GM18873 (cell line): ENCODE data around the gene CTNNA2.

Experiments
- ATAC-seq: cut with Tn5 transposase; IDR thresholded peaks from one replicate; pipeline ENCODE4 v1.9.1; 2021; ENCODE audit warnings: mild to moderate bottlenecking, moderate library complexity, moderate number of reproducible peaks; ENCODE audit not compliant: unreplicated experiment, low FRiP score

CTNNA2 gene

GRCh38 chr2:80410346-80410745 lies 897.5 kb downstream of the CTNNA2 start:
- no peak for ATAC-seq

- no peak for ATAC-seq
Measured at GRCh38 chr2:80413136-80413535, 900.3 kb downstream of the CTNNA2 start.

- no peak for ATAC-seq
Measured at GRCh38 chr2:80417737-80418136, 904.9 kb downstream of the CTNNA2 start.

GRCh38 chr2:80420530-80421208 lies 907.8 kb downstream of the CTNNA2 start:
- ATAC-seq: no peak

- no peak for ATAC-seq
Measured at GRCh38 chr2:80429251-80429650, 916.4 kb downstream of the CTNNA2 start.

GRCh38 chr2:80437959-80438358 lies 925.1 kb downstream of the CTNNA2 start:
- ATAC-seq: no peak

GRCh38 chr2:80438686-80439085 lies 925.8 kb downstream of the CTNNA2 start:
- ATAC-seq: no peak

- ATAC-seq: no peak
Measured at GRCh38 chr2:80454628-80455027, 941.8 kb downstream of the CTNNA2 start.

- no peak for ATAC-seq
Measured at GRCh38 chr2:80459028-80459427, 946.2 kb downstream of the CTNNA2 start.

- no peak for ATAC-seq
Measured at GRCh38 chr2:80461505-80462197, 948.8 kb downstream of the CTNNA2 start.

GRCh38 chr2:80462654-80463053 lies 949.8 kb downstream of the CTNNA2 start:
- ATAC-seq: no peak

GRCh38 chr2:80464275-80464674 lies 951.4 kb downstream of the CTNNA2 start:
- no peak for ATAC-seq

- ATAC-seq: no peak
Measured at GRCh38 chr2:80467262-80467811, 954.5 kb downstream of the CTNNA2 start.

GRCh38 chr2:80469428-80469827 lies 956.6 kb downstream of the CTNNA2 start:
- no peak for ATAC-seq

- no peak for ATAC-seq
Measured at GRCh38 chr2:80473069-80473468, 960.2 kb downstream of the CTNNA2 start.

- no peak for ATAC-seq
Measured at GRCh38 chr2:80473796-80474195, 960.9 kb downstream of the CTNNA2 start.

GRCh38 chr2:80475970-80476369 lies 963.1 kb downstream of the CTNNA2 start:
- no peak for ATAC-seq

GRCh38 chr2:80476535-80477117 lies 963.8 kb downstream of the CTNNA2 start:
- ATAC-seq: no peak

GRCh38 chr2:80482276-80482675 lies 969.4 kb downstream of the CTNNA2 start:
- no peak for ATAC-seq

- no peak for ATAC-seq
Measured at GRCh38 chr2:80489717-80490116, 976.9 kb downstream of the CTNNA2 start.

- no peak for ATAC-seq
Measured at GRCh38 chr2:80490964-80491363, 978.1 kb downstream of the CTNNA2 start.
